ENCODE data around the gene DENND6B.

DENND6B gene

GRCh38 chr22:50315289-50316113 lies 11.3 kb downstream of the DENND6B start:
- no peak for TF ChIP-seq FOXM1 (IDR thresholded peaks at IDR 0.05; ENCODE audit: borderline replicate concordance, low read depth)
- no peak for TF ChIP-seq TCF12 (IDR thresholded peaks at IDR 0.05; ENCODE audit: low read depth)
- TF ChIP-seq REST (IDR thresholded peaks at IDR 0.05; ENCODE audit: low read depth): no peak

GRCh38 chr22:50314455-50315288 lies 12.1 kb downstream of the DENND6B start:
- TF ChIP-seq ZBTB7A (IDR thresholded peaks at IDR 0.05; ENCODE audit: low read depth) (no peak), REST (IDR thresholded peaks at IDR 0.05; ENCODE audit: low read depth) (no peak), MAX (IDR thresholded peaks at IDR 0.05) (no peak), TCF12 (IDR thresholded peaks at IDR 0.05; ENCODE audit: low read depth) (no peak), EP300 (IDR thresholded peaks at IDR 0.05; ENCODE audit: borderline replicate concordance) (no peak), USF1 (IDR thresholded peaks at IDR 0.05) (no peak), NFIC (IDR thresholded peaks at IDR 0.05) (no peak), TAF1 (IDR thresholded peaks at IDR 0.05; ENCODE audit: low read depth) (no peak), EGR1 (IDR thresholded peaks at IDR 0.05) (no peak), RAD21 (IDR thresholded peaks at IDR 0.05; ENCODE audit: low read depth) (no peak), CREB1 (IDR thresholded peaks at IDR 0.05; ENCODE audit: low read depth) (no peak)

GRCh38 chr22:50314081-50314454 lies 12.7 kb downstream of the DENND6B start:
- TF ChIP-seq USF1 (IDR thresholded peaks at IDR 0.05): no peak
- TF ChIP-seq TEAD4 (IDR thresholded peaks at IDR 0.05): no peak
- TF ChIP-seq EGR1 (IDR thresholded peaks at IDR 0.05): no peak
- no peak for TF ChIP-seq CEBPB (IDR thresholded peaks at IDR 0.05)
- no peak for TF ChIP-seq CREB1 (IDR thresholded peaks at IDR 0.05; ENCODE audit: low read depth)
- no peak for TF ChIP-seq EP300 (IDR thresholded peaks at IDR 0.05; ENCODE audit: borderline replicate concordance)
- no peak for TF ChIP-seq NFIC (IDR thresholded peaks at IDR 0.05)
- no peak for TF ChIP-seq YY1 (IDR thresholded peaks at IDR 0.05; ENCODE audit: low read depth)
- no peak for TF ChIP-seq TCF12 (IDR thresholded peaks at IDR 0.05; ENCODE audit: low read depth)
- no peak for TF ChIP-seq RAD21 (IDR thresholded peaks at IDR 0.05; ENCODE audit: low read depth)
- no peak for TF ChIP-seq REST (IDR thresholded peaks at IDR 0.05; ENCODE audit: low read depth)
- TF ChIP-seq MAX (IDR thresholded peaks at IDR 0.05): no peak
- no peak for TF ChIP-seq ZBTB7A (IDR thresholded peaks at IDR 0.05; ENCODE audit: low read depth)
- TF ChIP-seq TAF1 (IDR thresholded peaks at IDR 0.05; ENCODE audit: low read depth): no peak
- no peak for TF ChIP-seq FOXM1 (IDR thresholded peaks at IDR 0.05; ENCODE audit: borderline replicate concordance, low read depth)

GRCh38 chr22:50313600-50313999 lies 13.2 kb downstream of the DENND6B start:
- TF ChIP-seq TEAD4 (IDR thresholded peaks at IDR 0.05) (no peak), TAF1 (IDR thresholded peaks at IDR 0.05; ENCODE audit: low read depth) (no peak), NFIC (IDR thresholded peaks at IDR 0.05) (no peak), EP300 (IDR thresholded peaks at IDR 0.05; ENCODE audit: borderline replicate concordance) (no peak), TCF12 (IDR thresholded peaks at IDR 0.05; ENCODE audit: low read depth) (no peak), RAD21 (IDR thresholded peaks at IDR 0.05; ENCODE audit: low read depth) (no peak), MAX (IDR thresholded peaks at IDR 0.05) (no peak), ZBTB7A (IDR thresholded peaks at IDR 0.05; ENCODE audit: low read depth) (no peak), USF1 (IDR thresholded peaks at IDR 0.05) (no peak), FOXM1 (IDR thresholded peaks at IDR 0.05; ENCODE audit: borderline replicate concordance, low read depth) (no peak), YY1 (IDR thresholded peaks at IDR 0.05; ENCODE audit: low read depth) (no peak), CREB1 (IDR thresholded peaks at IDR 0.05; ENCODE audit: low read depth) (no peak), CEBPB (IDR thresholded peaks at IDR 0.05) (no peak), REST (IDR thresholded peaks at IDR 0.05; ENCODE audit: low read depth) (no peak), EGR1 (IDR thresholded peaks at IDR 0.05) (no peak)

Measured in Ishikawa (cell line).